HUES48 (cell line): ENCODE results near the gene LARP1.

Source experiments
- H3K27ac ChIP-seq: one replicate; pipeline ENCODE4 v1.7.0; 2013; ENCODE audit warnings: low read depth, low read length, inconsistent platforms
- H3K27me3 ChIP-seq: 2 replicates; pipeline ENCODE4 v1.6.1; 2013; ENCODE audit warnings: mild to moderate bottlenecking, low read length; ENCODE audit not compliant: control insufficient read depth, insufficient read depth
- H3K36me3 ChIP-seq: 2 replicates; pipeline ENCODE4 v1.6.1; 2013; ENCODE audit warnings: low read length; ENCODE audit not compliant: control insufficient read depth, insufficient read depth
- H3K4me1 ChIP-seq: 2 replicates; pipeline ENCODE4 v1.6.1; 2013; ENCODE audit warnings: mild to moderate bottlenecking, low read length; ENCODE audit not compliant: control insufficient read depth, insufficient read depth
- H3K4me3 ChIP-seq: 2 replicates; pipeline ENCODE4 v1.5.1; 2013; ENCODE audit warnings: mild to moderate bottlenecking, low read depth, low read length
- H3K9ac ChIP-seq: 2 replicates; pipeline ENCODE4 v1.6.1; 2013; ENCODE audit warnings: mild to moderate bottlenecking, low read depth, low read length, moderate library complexity
- H3K9me3 ChIP-seq: 2 replicates; pipeline ENCODE4 v1.6.1; 2013; ENCODE audit warnings: low read length; ENCODE audit not compliant: control insufficient read depth, insufficient read depth

LARP1 gene

GRCh38 chr5:154858972-154859871 is 104.0 kb downstream of the LARP1 start:
- Histone ChIP-seq H3K27ac (peak overlapping the region; percentile 99), H3K4me1 (peaks cover 18% of the 10 kb centered on the region), H3K4me3 (peak overlapping the region; percentile 82), H3K9me3 (no peaks in the 10 kb centered on the region), H3K36me3 (peaks cover 14% of the 10 kb centered on the region), H3K27me3 (no peaks in the 10 kb centered on the region), H3K9ac (peak overlapping the region; percentile 95)

GRCh38 chr5:154860123-154860522 is 104.9 kb downstream of the LARP1 start:
- Histone ChIP-seq H3K4me3 (peak overlapping the region; percentile 82), H3K36me3 (peaks cover 23% of the 10 kb centered on the region), H3K4me1 (peaks cover 18% of the 10 kb centered on the region), H3K9ac (no peak overlapping the region), H3K9me3 (no peaks in the 10 kb centered on the region), H3K27me3 (no peaks in the 10 kb centered on the region), H3K27ac (peak overlapping the region; percentile 99)

- Histone ChIP-seq H3K4me3 (no peak overlapping the region), H3K4me1 (peaks cover 18% of the 10 kb centered on the region), H3K36me3 (peaks cover 29% of the 10 kb centered on the region), H3K27me3 (no peaks in the 10 kb centered on the region), H3K27ac (no peak overlapping the region), H3K9ac (no peak overlapping the region), H3K9me3 (no peaks in the 10 kb centered on the region)
Measured at GRCh38 chr5:154860765-154861164, 105.6 kb downstream of the LARP1 start.

- Histone ChIP-seq H3K36me3 (peaks cover 41% of the 10 kb centered on the region), H3K27me3 (no peaks in the 10 kb centered on the region), H3K4me1 (peaks cover 16% of the 10 kb centered on the region), H3K9ac (no peak overlapping the region), H3K9me3 (no peaks in the 10 kb centered on the region), H3K4me3 (no peak overlapping the region), H3K27ac (no peak overlapping the region)
Measured at GRCh38 chr5:154861946-154862345, 106.8 kb downstream of the LARP1 start.

DNA sequence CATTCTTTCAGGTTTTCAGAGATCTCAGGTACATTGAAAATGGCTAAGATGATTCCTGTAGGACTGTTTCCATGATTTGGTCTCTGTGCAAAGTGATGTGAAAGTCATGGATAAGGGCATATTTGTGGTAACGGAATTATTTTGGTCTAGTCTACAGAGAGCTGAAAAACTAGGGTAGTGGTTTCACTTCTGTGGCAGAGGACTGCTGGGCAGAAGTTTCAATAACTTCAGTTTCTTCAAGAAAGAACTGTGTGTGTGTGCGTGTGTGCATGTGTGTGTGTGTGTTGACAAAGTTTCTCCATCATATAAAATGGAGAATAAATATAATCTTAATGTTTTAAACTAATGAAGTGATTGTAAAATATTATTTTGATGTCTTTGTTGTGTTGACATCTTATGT is 107.6 kb downstream of the LARP1 start:
- peaks cover 15% of the 10 kb centered on the region; the same call in 1 of the 2 replicates for H3K4me1 ChIP-seq
- H3K27me3 ChIP-seq = no peaks in the 10 kb centered on the region
- H3K9ac ChIP-seq = no peak overlapping the region
- H3K4me3 ChIP-seq = no peak overlapping the region
- H3K36me3 ChIP-seq = peaks cover 48% of the 10 kb centered on the region
- H3K9me3 ChIP-seq = no peaks in the 10 kb centered on the region
- H3K27ac ChIP-seq = no peak overlapping the region

DNA sequence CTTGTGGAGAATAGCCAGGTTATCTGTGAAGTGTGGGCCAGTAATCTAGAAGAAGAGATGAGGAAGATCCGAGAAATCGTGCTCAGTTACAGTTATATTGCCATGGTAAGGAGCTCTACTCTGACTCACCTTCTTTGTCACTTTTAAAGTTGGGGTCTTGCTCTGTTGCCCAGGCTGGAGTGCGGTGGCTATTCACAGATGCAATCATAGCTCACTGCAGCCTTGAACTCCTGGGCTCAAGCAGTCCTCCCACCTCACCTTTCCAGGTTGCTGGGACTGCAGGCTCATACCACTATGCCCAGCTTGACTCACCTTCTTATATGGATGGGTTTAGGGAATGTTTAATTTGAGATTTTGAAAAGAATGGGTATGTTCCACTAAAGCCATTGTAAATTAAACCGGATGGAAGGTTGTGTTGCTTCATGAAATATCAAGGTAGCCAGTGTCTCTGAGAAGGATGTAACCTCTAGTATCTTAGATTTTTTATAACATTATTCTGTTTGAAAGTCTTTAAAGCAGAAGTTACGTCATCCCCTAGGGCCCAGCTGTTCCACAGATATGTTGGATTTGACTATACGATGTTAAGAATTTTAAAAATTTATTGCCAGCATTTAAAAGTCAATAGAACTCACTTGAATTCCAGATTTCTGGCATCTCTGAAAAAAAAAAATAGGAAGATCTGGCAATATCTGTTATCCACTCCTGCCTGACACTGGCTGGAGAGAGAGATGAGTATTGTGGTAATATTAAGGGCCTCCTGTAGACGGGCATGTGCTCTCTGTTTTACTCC is 108.3 kb downstream of the LARP1 start:
- Histone ChIP-seq H3K9me3 (no peaks in the 10 kb centered on the region), H3K4me3 (no peak overlapping the region), H3K27me3 (no peaks in the 10 kb centered on the region), H3K27ac (no peak overlapping the region), H3K9ac (no peak overlapping the region), H3K4me1 (peaks cover 15% of the 10 kb centered on the region; the same call in 1 of the 2 replicates), H3K36me3 (peaks cover 48% of the 10 kb centered on the region)

- H3K9me3 ChIP-seq = no peaks in the 10 kb centered on the region
- no peak overlapping the region for H3K4me3 ChIP-seq
- H3K27me3 ChIP-seq = no peaks in the 10 kb centered on the region
- H3K36me3 ChIP-seq = peaks cover 56% of the 10 kb centered on the region
- H3K27ac ChIP-seq = no peak overlapping the region
- peaks cover 5% of the 10 kb centered on the region; the same call in 1 of the 2 replicates for H3K4me1 ChIP-seq
- H3K9ac ChIP-seq = no peak overlapping the region
Measured at GRCh38 chr5:154865466-154866184, 110.4 kb downstream of the LARP1 start.

DNA sequence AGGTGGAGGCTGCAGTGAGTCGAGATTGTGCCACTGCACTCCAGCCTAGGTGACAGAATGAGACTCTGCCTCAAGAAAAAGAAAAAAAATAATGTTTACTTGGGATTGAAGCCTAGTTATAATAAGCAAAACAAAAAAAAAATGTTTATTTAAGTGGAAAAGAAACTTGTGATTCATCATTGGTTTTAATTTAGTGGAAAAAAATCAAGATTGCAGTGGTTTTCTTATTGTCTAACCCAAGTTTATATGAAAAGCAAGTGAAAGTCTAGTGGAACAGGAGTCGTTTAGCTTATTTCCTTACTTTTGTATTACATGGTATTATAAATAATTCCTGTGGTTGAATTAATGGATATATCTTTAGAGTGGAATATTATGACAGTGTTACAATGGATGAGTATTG is 111.7 kb downstream of the LARP1 start:
- Histone ChIP-seq H3K9ac (no peak overlapping the region), H3K27me3 (no peaks in the 10 kb centered on the region), H3K4me1 (no peaks in the 10 kb centered on the region), H3K4me3 (no peak overlapping the region), H3K36me3 (peaks cover 66% of the 10 kb centered on the region), H3K27ac (no peak overlapping the region), H3K9me3 (no peaks in the 10 kb centered on the region)
